ENCODE results near the gene PIGC.

The PIGC gene

GRCh38 chr1:172443666-172444453, at the start of gene PIGC:
Gene PIGC, minus strand, starts transcription at chr1:172444069. Its CDS starts 1,447 bp downstream, at chr1:172442622.
- peak; percentile 83 for DNase-seq (ENCODE audit: low read depth)

- DNase-seq (ENCODE audit: low read depth): no peak
Observed at GRCh38 chr1:172492421-172492820, 48.6 kb upstream of the PIGC start.

GRCh38 chr1:172489847-172490246, 46.0 kb upstream of the PIGC start:
- peak; percentile 74 for DNase-seq (ENCODE audit: low read depth)

- DNase-seq (ENCODE audit: low read depth): no peak
Observed at GRCh38 chr1:172488393-172488792, 44.5 kb upstream of the PIGC start.

- DNase-seq (ENCODE audit: low read depth): no peak
Observed at GRCh38 chr1:172487550-172487949, 43.7 kb upstream of the PIGC start.

DNA sequence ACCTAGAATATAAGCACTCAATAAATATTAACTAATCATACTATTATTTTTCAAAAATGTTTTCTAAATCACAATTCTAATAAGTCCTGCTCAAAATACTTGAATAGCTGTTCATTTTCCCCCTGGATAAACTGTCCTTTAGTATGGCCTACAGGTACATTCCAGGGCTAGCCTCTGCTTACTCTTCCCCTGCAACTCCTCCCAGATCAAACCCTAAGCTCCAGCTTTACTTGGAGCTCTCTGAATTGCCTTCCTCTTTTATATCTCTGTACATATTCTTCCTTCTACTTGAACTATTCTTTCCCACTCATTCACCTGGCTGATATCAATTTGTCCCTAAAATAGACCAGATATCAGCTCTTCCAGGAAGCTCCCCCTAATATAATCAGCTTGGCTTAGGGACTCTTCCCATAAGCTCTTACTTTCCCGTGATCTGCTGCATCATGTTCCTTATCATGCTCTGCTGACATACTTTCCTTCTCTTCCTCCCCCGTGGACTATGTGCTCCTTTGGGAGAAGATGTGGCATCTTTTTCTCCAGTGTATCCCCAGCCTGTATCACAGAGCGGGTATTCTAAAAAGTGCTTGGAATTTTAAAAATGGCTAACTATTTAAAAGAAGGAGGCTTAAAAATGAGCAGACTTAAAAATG, 43.1 kb upstream of the PIGC start:
- DNase-seq (ENCODE audit: low read depth): no peak

DNA sequence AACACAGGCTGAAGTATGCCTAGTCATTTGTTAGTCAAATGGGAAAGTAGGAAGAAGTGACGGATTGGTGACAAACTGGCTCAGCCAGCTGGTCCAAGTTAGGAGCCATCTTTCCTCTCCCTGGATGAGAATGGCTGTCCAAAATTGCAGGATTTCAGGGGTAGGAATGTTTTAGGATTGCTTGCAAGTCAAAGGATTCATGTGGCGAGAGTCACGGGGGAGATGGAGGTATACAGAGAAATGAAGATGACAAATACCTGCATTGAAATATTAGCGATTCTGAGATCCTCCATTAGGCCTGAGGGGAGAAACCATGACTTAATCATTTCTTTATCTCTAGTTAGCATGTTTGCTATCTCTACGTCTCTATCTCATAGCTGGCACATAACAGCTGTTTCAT, 41.8 kb upstream of the PIGC start:
- DNase-seq (ENCODE audit: low read depth): no peak

DNA sequence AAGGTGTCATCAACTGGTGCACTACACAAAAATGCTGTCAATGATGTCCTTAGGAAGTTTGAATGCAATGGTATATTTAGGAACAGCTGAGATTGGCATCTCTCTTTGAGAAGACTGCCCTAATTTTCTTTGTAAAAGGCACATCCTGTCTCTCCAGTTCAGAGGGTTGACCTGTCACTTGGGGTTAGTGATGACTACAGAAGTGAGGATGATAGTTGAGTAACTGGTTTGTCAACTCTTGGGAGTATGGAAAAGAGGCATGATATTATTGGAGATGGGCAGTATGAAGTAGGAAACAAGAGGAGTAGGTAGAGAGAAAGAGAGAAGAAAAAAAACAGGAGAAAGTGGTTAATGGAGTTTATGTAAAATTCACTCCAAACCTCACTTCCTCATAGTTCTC, 40.4 kb upstream of the PIGC start:
- no peak for DNase-seq (ENCODE audit: low read depth)

- DNase-seq (ENCODE audit: low read depth): no peak
Observed at GRCh38 chr1:172483448-172483847, 39.6 kb upstream of the PIGC start.

DNA sequence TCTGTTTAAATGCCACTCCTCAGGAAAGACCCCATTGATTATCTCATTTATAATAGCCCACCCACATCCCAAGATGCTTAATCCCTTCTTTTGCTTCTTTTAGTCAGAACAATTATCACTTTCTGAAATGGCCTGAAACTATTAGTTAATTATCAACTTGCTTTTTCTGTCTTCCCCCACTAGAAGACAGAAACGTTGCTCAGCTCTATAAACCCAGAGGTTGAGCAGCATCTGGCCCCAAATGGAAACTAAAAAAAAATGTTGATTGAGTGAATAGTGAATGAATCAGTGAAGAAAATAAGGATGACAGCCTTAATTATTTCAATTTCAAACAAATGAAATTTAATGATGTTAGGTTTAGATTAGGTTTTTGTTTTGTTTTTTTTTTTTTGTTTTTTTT, 38.2 kb upstream of the PIGC start:
- DNase-seq (ENCODE audit: low read depth): no peak

- DNase-seq (ENCODE audit: low read depth): no peak
Observed at GRCh38 chr1:172480431-172480830, 36.6 kb upstream of the PIGC start.

GRCh38 chr1:172478485-172478884, 34.6 kb upstream of the PIGC start:
- DNase-seq (ENCODE audit: low read depth): no peak

GRCh38 chr1:172477741-172478140, 33.9 kb upstream of the PIGC start:
- DNase-seq (ENCODE audit: low read depth): no peak

GRCh38 chr1:172477216-172477615, 33.3 kb upstream of the PIGC start:
- no peak for DNase-seq (ENCODE audit: low read depth)

DNA sequence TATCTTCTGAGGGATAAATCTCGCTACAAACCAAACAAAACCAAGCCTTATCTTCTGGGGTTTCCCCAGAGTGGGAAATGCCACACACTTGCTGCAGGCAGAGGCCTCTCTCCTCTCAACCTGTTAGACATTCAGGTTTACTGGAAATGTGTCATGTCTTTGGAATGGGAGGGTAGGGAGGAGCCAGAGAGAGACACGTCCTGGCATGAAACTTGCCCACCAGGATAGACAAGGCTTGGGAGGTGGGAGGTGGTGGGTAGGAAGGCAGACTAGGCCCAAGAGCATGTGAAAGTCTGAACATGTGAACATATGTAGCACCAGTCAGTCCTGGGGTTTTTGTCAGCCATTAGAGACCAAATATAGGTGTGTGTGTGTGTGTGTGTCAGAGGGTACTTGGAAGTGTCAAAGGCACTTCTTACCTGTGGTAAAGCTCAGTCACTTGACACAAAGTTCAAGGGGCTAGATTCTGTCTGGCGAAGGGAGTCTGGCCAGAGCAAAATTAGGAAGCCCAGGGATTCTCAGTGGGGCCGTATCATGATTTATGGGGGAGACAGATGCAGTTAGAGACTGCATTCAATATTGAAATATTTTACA, 32.4 kb upstream of the PIGC start:
- no peak for DNase-seq (ENCODE audit: low read depth)

GRCh38 chr1:172473842-172474241, 30.0 kb upstream of the PIGC start:
- no peak for DNase-seq (ENCODE audit: low read depth)

- no peak for DNase-seq (ENCODE audit: low read depth)
Observed at GRCh38 chr1:172473302-172473701, 29.4 kb upstream of the PIGC start.

DNA sequence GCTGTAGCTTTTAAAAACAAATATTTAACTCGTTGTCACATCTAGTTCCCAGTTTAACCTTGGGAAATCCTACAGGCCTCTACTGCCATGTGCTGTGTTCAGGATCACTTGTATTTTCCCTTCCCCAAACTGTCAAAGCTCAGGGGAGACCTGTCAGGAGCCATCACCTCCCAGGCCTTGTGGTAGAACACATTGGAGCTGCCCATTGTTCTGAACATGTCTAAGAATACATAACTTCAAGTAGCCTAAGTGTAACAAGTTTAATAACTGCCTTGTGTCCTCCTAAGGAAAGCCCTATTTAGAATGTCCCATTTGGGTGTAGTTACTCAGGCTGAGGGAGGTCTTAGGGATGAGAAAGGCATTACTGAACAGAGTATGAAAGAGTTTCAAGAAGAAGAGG, 28.6 kb upstream of the PIGC start:
- DNase-seq (ENCODE audit: low read depth): no peak

- DNase-seq (ENCODE audit: low read depth): no peak
Observed at GRCh38 chr1:172471666-172472065, 27.8 kb upstream of the PIGC start.

DNA sequence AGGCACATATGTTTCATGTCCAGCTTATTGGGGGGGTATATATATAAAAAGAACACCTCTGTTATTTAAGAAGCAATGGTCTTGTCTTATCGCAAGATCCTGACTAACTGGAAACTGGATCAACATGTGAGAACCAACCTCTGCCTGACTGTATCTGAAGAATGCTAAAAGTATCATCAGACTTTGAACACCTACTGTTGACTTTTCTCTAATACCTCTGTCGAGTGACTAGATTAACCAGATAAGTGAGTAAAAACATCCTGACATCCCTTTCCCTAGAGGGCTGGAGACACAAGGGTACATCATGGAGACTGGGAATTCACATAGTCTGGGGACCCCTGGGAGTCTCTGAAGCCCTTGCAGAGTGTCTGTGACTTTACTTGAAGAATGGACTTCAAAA, 26.3 kb upstream of the PIGC start:
- DNase-seq (ENCODE audit: low read depth): no peak

DNA sequence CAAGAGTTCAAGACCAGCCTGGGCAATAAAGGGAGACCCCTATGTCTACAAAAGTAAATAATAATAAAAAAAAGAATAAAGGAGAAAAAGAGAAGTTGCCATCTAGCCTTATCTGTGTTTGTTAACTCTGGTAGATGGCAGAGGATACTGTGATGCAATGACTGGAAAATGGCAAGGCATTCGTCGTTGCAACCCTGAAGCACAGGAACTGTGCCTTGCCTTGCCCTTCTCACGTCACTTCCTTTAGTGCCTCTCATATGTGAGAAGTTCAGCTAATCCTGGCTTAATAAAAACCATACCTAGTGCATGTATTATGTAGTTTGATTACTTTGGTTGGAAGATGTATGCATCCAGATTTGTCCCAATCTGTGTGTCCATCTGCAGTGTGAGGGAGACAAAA, 25.8 kb upstream of the PIGC start:
- DNase-seq (ENCODE audit: low read depth): no peak

DNA sequence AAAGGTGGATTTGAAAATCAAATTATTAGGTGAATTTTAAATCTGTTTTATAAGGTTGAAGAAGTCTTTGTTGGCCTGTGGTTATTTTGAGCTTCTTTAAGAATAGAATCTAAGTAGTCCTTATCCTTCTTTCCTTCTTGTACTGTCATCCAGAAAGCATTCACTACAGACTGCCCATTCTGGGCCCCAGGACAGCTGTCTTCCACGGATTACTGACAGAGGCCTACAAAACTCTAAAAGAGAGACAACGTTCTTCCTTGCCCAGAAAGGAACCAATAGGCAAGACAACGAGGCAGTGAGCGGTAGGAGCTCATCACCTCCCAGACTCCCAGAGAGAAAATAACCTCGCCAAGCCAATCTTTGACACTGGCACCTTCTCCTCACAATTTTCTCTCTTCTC, 24.4 kb upstream of the PIGC start:
- no peak for DNase-seq (ENCODE audit: low read depth)

- DNase-seq (ENCODE audit: low read depth): no peak
Observed at GRCh38 chr1:172467446-172467845, 23.6 kb upstream of the PIGC start.
